Activated CD4-positive, alpha-beta memory T cell treated with anti-CD3 and anti-CD28 coated beads, Interleukin-2, amount 10 ng/mL, durations not matched to agents 7 days and 5 days (primary cell): Measurements from ENCODE around the gene PPM1J. TPM values are rescaled to one million over a fixed set of nuclear protein-coding genes. Genes with fewer than 3 reads are reported as not detected.

Experiments used
- CTCF ChIA-PET: fragments of 350-600 bp; sonication (Branson Sonifier 250); formaldehyde crosslinking; loops from one replicate; lab custom pipeline; 2021; ENCODE audit warnings: antibody characterized with exemption, inconsistent platforms; lab: Charles Lee
- POLR2A ChIA-PET: fragments of 350-600 bp; sonication (Branson Sonifier 250); formaldehyde crosslinking; loops from one replicate; lab custom pipeline; 2021; ENCODE audit warnings: antibody characterized with exemption; lab: Charles Lee
- DNase-seq: peaks from one replicate; pipeline ENCODE4 v3.0.0-alpha.2; 2020
- H3K27ac Mint-ChIP-seq: one replicate; pipeline ENCODE4 v1.8.0; 2021; ENCODE audit warnings: mild to moderate bottlenecking, mixed read lengths
- H3K27me3 Mint-ChIP-seq: one replicate; pipeline ENCODE4 v1.8.0; 2021; ENCODE audit warnings: mixed read lengths
- H3K36me3 Mint-ChIP-seq: one replicate; pipeline ENCODE4 v1.8.0; 2021; ENCODE audit warnings: low read depth, mixed read lengths
- H3K4me1 Mint-ChIP-seq: one replicate; pipeline ENCODE4 v1.8.0; 2021; ENCODE audit warnings: mixed read lengths
- H3K4me3 Mint-ChIP-seq: one replicate; pipeline ENCODE4 v1.8.0; 2021; ENCODE audit warnings: mild to moderate bottlenecking, mixed read lengths
- H3K9me3 Mint-ChIP-seq: one replicate; pipeline ENCODE4 v1.8.0; 2021; ENCODE audit warnings: mixed read lengths
- total RNA-seq, 2 experiments: library from RNA; stranded (reverse); gene quantifications; one replicate each; pipeline ENCODE4 v1.2.3, GENCODE V29; 2021

PPM1J gene
- total RNA-seq, 2 experiments from 2014 or later: not detected

- CTCF ChIA-PET: interaction anchor here (1.2 to 4.1 kb wide), 2 partner anchors 15 to 200 kb away, joined by 3 to 31 read pairs; partner anchors contain the start of gene PPM1J
- Mint-ChIP-seq H3K4me3 (no peak overlapping the region), H3K4me1 (peaks cover 71% of the 10 kb centered on the region), H3K9me3 (no peaks in the 10 kb centered on the region), H3K36me3 (peaks cover 44% of the 10 kb centered on the region), H3K27ac (peak overlapping the region; percentile 85), H3K27me3 (no peaks in the 10 kb centered on the region)
- POLR2A ChIA-PET: interaction anchor here (0.8 to 5.9 kb wide), 4 partner anchors 26 to 83 kb away, joined by 3 to 57 read pairs (median 19); partner anchors contain the start of genes CAPZA1, MOV10 and ST7L
- no peak for DNase-seq
Measured at GRCh38 chr1:112701227-112702066, 13.7 kb downstream of the PPM1J start.

- Mint-ChIP-seq H3K9me3 (no peaks in the 10 kb centered on the region), H3K27me3 (no peaks in the 10 kb centered on the region), H3K36me3 (peaks cover 44% of the 10 kb centered on the region), H3K4me3 (no peak overlapping the region), H3K27ac (peak overlapping the region; percentile 85), H3K4me1 (peaks cover 62% of the 10 kb centered on the region)
- POLR2A ChIA-PET: interaction anchor here (0.6 to 5.9 kb wide), 4 partner anchors 25 to 82 kb away, joined by 3 to 34 read pairs (median 4); partner anchors contain the start of gene MOV10
- CTCF ChIA-PET: interaction anchor here (1.2 kb wide), 1 partner anchor 199 kb away, joined by 3 read pairs; no protein-coding TSS in a partner anchor
- DNase-seq: peak; percentile 77
Measured at GRCh38 chr1:112700290-112701226, 14.6 kb downstream of the PPM1J start.

- Mint-ChIP-seq H3K4me3 (no peak overlapping the region), H3K27ac (peak overlapping the region; percentile 85), H3K4me1 (peaks cover 53% of the 10 kb centered on the region), H3K36me3 (peaks cover 47% of the 10 kb centered on the region), H3K9me3 (no peaks in the 10 kb centered on the region), H3K27me3 (no peaks in the 10 kb centered on the region)
- no peak for DNase-seq
- ChIA-PET CTCF (interaction anchor here (0.6 to 1.6 kb wide), 2 partner anchors 9 to 47 kb away, joined by 3 to 5 read pairs; no protein-coding TSS in a partner anchor), POLR2A (interaction anchor here (0.6 to 5.9 kb wide), 3 partner anchors 24 to 81 kb away, joined by 3 to 34 read pairs (median 3); partner anchors contain the start of gene MOV10)
Measured at GRCh38 chr1:112699425-112700144, 15.5 kb downstream of the PPM1J start.

GRCh38 chr1:112698366-112699310 is 16.5 kb downstream of the PPM1J start:
- peak overlapping the region; percentile 40 for H3K27ac Mint-ChIP-seq
- peaks cover 43% of the 10 kb centered on the region for H3K4me1 Mint-ChIP-seq
- H3K4me3 Mint-ChIP-seq: no peak overlapping the region
- ChIA-PET CTCF (interaction anchor here (0.6 to 1.6 kb wide), 4 partner anchors 10 to 108 kb away, joined by 3 to 5 read pairs (median 4); partner anchors contain the start of gene PPM1J), POLR2A (interaction anchor here (1.0 to 5.9 kb wide), 4 partner anchors 10 to 40 kb away, joined by 3 to 34 read pairs (median 6); partner anchors contain the start of gene MOV10)
- no peaks in the 10 kb centered on the region for H3K9me3 Mint-ChIP-seq
- H3K36me3 Mint-ChIP-seq: peaks cover 47% of the 10 kb centered on the region
- no peak for DNase-seq
- no peaks in the 10 kb centered on the region for H3K27me3 Mint-ChIP-seq

- POLR2A ChIA-PET: interaction anchor here (1.8 to 5.9 kb wide), 2 partner anchors 11 to 22 kb away, joined by 9 to 34 read pairs; partner anchors contain the start of gene MOV10
- no peaks in the 10 kb centered on the region for H3K9me3 Mint-ChIP-seq
- H3K4me3 Mint-ChIP-seq: no peak overlapping the region
- H3K36me3 Mint-ChIP-seq: peaks cover 48% of the 10 kb centered on the region
- no peak for DNase-seq
- no peak overlapping the region for H3K27ac Mint-ChIP-seq
- H3K4me1 Mint-ChIP-seq: peaks cover 38% of the 10 kb centered on the region
- CTCF ChIA-PET: interaction anchor here (1.5 kb wide), 1 partner anchor 18 kb away, joined by 4 read pairs; the partner anchor contains the start of gene PPM1J
- no peaks in the 10 kb centered on the region for H3K27me3 Mint-ChIP-seq
Measured at GRCh38 chr1:112697781-112698201, 17.3 kb downstream of the PPM1J start.

GRCh38 chr1:112696578-112697314 is 18.4 kb downstream of the PPM1J start:
- no peak for DNase-seq
- Mint-ChIP-seq H3K27me3 (no peaks in the 10 kb centered on the region), H3K9me3 (no peaks in the 10 kb centered on the region), H3K27ac (no peak overlapping the region), H3K4me1 (peaks cover 27% of the 10 kb centered on the region), H3K36me3 (peaks cover 45% of the 10 kb centered on the region), H3K4me3 (no peak overlapping the region)
- POLR2A ChIA-PET: interaction anchor here (5.9 kb wide), 1 partner anchor 21 kb away, joined by 34 read pairs; the partner anchor contains the start of gene MOV10
- CTCF ChIA-PET: interaction anchor here (1.5 kb wide), 1 partner anchor 19 kb away, joined by 4 read pairs; the partner anchor contains the start of gene PPM1J

- DNase-seq: no peak
- POLR2A ChIA-PET: interaction anchor here (0.7 kb wide), 1 partner anchor 9 kb away, joined by 4 read pairs; no protein-coding TSS in a partner anchor
- Mint-ChIP-seq H3K36me3 (peaks cover 42% of the 10 kb centered on the region), H3K27me3 (no peaks in the 10 kb centered on the region), H3K4me3 (no peak overlapping the region), H3K9me3 (no peaks in the 10 kb centered on the region), H3K27ac (no peak overlapping the region), H3K4me1 (peaks cover 13% of the 10 kb centered on the region)
- CTCF ChIA-PET: no interaction called here
Measured at GRCh38 chr1:112695276-112695675, 19.9 kb downstream of the PPM1J start.

GRCh38 chr1:112694363-112694929 is 20.7 kb downstream of the PPM1J start:
- Mint-ChIP-seq H3K27ac (no peak overlapping the region), H3K9me3 (no peaks in the 10 kb centered on the region), H3K36me3 (peaks cover 42% of the 10 kb centered on the region), H3K27me3 (no peaks in the 10 kb centered on the region), H3K4me3 (no peak overlapping the region), H3K4me1 (peaks cover 6% of the 10 kb centered on the region)
- ChIA-PET POLR2A (interaction anchor here (1.5 to 1.6 kb wide), 2 partner anchors 20 to 77 kb away, joined by 3 to 5 read pairs; partner anchors contain the start of gene MOV10), CTCF (no interaction called here)
- no peak for DNase-seq

- no peaks in the 10 kb centered on the region for H3K9me3 Mint-ChIP-seq
- POLR2A ChIA-PET: interaction anchor here (1.5 to 1.6 kb wide), 2 partner anchors 20 to 76 kb away, joined by 3 to 5 read pairs; partner anchors contain the start of gene MOV10
- CTCF ChIA-PET: interaction anchor here (0.7 kb wide), 1 partner anchor 1170 kb away, joined by 3 read pairs; no protein-coding TSS in a partner anchor
- no peak for DNase-seq
- H3K4me3 Mint-ChIP-seq: no peak overlapping the region
- H3K4me1 Mint-ChIP-seq: peaks cover 3% of the 10 kb centered on the region
- H3K36me3 Mint-ChIP-seq: peaks cover 40% of the 10 kb centered on the region
- no peak overlapping the region for H3K27ac Mint-ChIP-seq
- no peaks in the 10 kb centered on the region for H3K27me3 Mint-ChIP-seq
Measured at GRCh38 chr1:112693821-112694220, 21.3 kb downstream of the PPM1J start.

GRCh38 chr1:112692681-112693080 is 22.5 kb downstream of the PPM1J start:
- H3K27me3 Mint-ChIP-seq: no peaks in the 10 kb centered on the region
- CTCF ChIA-PET: no interaction called here
- DNase-seq: no peak
- H3K36me3 Mint-ChIP-seq: peaks cover 40% of the 10 kb centered on the region
- peaks cover 4% of the 10 kb centered on the region for H3K4me1 Mint-ChIP-seq
- H3K27ac Mint-ChIP-seq: no peak overlapping the region
- POLR2A ChIA-PET: interaction anchor here (1.5 kb wide), 1 partner anchor 75 kb away, joined by 3 read pairs; no protein-coding TSS in a partner anchor
- no peak overlapping the region for H3K4me3 Mint-ChIP-seq
- no peaks in the 10 kb centered on the region for H3K9me3 Mint-ChIP-seq
